Renal pelvis (tissue), 12 donors: ENCODE results near the gene FOXD4L5. TPM values are rescaled to one million over a fixed set of nuclear protein-coding genes. Genes with fewer than 3 reads are reported as not detected.
"Not testable (repeated sequence)": the region's sequence is repeated elsewhere in the genome, so short reads cannot be mapped to it uniquely, and the experiment has no call there.

Experiments used
- DNase-seq: peaks from one replicate; pipeline ENCODE4 v3.0.0-alpha.2; 2013
- long read RNA-seq, 16 experiments: transcript quantifications; one replicate each; lab custom pipeline, GENCODE V29; 2026
- polyA plus RNA-seq, 3 donors: library from polyadenylated mRNA; unstranded; fragments of 120-200 nt; gene quantifications; one replicate each; pipeline ENCODE4 v1.2.1, GENCODE V29; 2013; ENCODE audit not compliant: insufficient read length in 3 of 3

FOXD4L5 gene
- under 1 TPM; 0.11 to 0.39 (median 0.35) TPM for polyA plus RNA-seq
- long read RNA-seq, donor 1: 0 reads
- long read RNA-seq, donor 2: 0 reads
- long read RNA-seq, donor 3: 0 reads
- long read RNA-seq, donor 4: 0 reads
- long read RNA-seq, donor 5: 0 reads
- long read RNA-seq, donor 6: 0 reads
- long read RNA-seq, donor 7: 0 reads
- long read RNA-seq, donor 8: 0 reads
- long read RNA-seq, donor 9: 0 reads
- long read RNA-seq, donor 10: 0 reads
- long read RNA-seq, donor 11, partial matches to known transcripts: 0 of 1 reads
- long read RNA-seq, donor 11, other reads (novel, unspliced or antisense): 0 of 1 reads
- long read RNA-seq, donor 12: 0 reads
- long read RNA-seq, donor 13: 0 reads
- long read RNA-seq, donor 14: 0 reads
- long read RNA-seq, donor 15: 0 reads
- long read RNA-seq, donor 16: 0 reads

DNA sequence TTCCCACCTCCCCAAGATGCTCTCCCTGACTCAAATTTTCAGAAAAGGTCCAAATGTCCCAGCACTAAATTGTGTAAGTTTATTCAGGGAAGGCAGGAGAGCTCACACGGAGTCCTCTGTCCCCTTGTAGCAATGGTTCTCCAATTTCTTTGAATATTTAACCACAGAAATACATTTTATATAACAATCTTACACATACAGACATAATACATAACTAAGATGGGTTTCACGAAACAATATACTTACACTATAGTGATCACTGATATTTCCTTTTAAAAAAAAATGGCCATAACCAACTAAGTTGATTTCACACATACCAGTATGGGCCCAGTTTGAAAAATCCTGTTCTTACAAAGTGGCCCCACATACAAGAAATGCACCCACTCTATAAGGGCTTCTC, at the start of gene FOXD4L5:
Gene FOXD4L5 (minus strand): TSS at position 101 of the 400 bp plus-strand sequence. CDS start 832 bp downstream, outside the sequence.
- DNase-seq: not testable (repeated sequence)

DNA sequence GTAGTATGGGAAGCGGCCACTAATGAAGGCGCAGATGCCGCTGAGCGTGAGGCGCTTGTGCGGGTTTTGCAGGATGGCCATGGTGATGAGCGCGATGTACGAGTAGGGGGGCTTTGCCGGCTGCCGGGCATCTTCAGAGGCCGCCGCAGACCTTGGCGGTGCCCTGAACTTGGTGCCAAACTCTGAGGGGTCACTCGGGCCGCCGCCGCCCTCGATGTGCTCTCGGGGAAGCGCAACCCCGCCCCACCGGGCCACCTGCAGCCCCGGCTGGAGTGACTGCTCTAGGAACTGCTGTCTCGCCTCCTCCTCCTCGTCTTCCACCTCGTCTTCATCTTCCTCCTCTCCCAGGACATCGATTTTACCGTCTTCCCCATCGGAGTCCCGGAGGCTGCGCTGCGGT, 1.1 kb downstream of the FOXD4L5 start:
- not testable (repeated sequence) for DNase-seq

DNA sequence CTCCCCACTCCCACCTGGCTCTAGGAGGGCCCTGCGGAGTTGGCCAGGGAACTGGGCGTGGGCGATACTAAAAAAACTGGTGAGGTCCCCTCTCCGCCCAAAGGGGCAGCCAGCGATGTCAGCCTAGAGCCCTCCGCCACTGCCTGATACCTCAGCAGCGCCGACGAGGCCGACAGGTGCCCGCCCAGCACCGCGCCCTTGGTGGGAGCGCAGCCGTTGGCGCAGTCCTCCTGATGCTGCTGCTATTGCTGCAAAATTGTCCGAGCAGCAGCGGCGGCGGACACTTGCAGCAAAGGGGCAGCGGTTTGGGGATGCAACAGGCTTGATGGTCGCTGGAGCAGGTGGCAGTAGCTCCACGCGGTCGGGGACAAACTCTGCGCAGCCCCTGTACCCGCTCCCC, 2.0 kb downstream of the FOXD4L5 start:
- DNase-seq: not testable (repeated sequence)
